Progenitor cell of endocrine pancreas (in vitro differentiated cells): ENCODE data around the gene TCF12. TPM values are rescaled to one million over a fixed set of nuclear protein-coding genes. Genes with fewer than 3 reads are reported as not detected.
"Not testable (repeated sequence)": the region's sequence is repeated elsewhere in the genome, so short reads cannot be mapped to it uniquely, and the experiment has no call there.

Experiments
- DNase-seq: peaks from one replicate; pipeline ENCODE4 v3.0.0; 2021; ENCODE audit warnings: low spot score; ENCODE audit not compliant: unreplicated experiment
- H3K27ac Mint-ChIP-seq: 2 replicates; pipeline ENCODE4 v1.8.0; 2021; ENCODE audit warnings: mild to moderate bottlenecking, moderate library complexity, mixed read lengths
- H3K27me3 Mint-ChIP-seq: 2 replicates; pipeline ENCODE4 v1.8.0; 2021; ENCODE audit warnings: mixed read lengths
- H3K36me3 Mint-ChIP-seq: 2 replicates; pipeline ENCODE4 v1.8.0; 2022; ENCODE audit warnings: mixed read lengths; ENCODE audit not compliant: insufficient read depth
- H3K4me1 Mint-ChIP-seq: 2 replicates; pipeline ENCODE4 v1.8.0; 2021; ENCODE audit warnings: low read depth, mixed read lengths
- H3K4me3 Mint-ChIP-seq: 2 replicates; pipeline ENCODE4 v1.8.0; 2021; ENCODE audit warnings: low read depth, mild to moderate bottlenecking, moderate library complexity, mixed read lengths
- H3K9me3 Mint-ChIP-seq: 2 replicates; pipeline ENCODE4 v1.8.0; 2021; ENCODE audit warnings: low read depth, mixed read lengths
- total RNA-seq: library from RNA; stranded (reverse); gene quantifications from 2 replicates; pipeline ENCODE4 v1.2.1, GENCODE V29; 2021
- TF ChIP-seq, protein P1 (sequence below): fragments of 200-600 bp; sonication (generic); IDR thresholded peaks from one replicate; pipeline ENCODE4 v1.5.0; 2021; ENCODE audit warnings: antibody characterized with exemption, mild to moderate bottlenecking; ENCODE audit not compliant: unreplicated experiment

Gene TCF12
- total RNA-seq, 1 donor from 2014 or later = 164 TPM

DNA sequence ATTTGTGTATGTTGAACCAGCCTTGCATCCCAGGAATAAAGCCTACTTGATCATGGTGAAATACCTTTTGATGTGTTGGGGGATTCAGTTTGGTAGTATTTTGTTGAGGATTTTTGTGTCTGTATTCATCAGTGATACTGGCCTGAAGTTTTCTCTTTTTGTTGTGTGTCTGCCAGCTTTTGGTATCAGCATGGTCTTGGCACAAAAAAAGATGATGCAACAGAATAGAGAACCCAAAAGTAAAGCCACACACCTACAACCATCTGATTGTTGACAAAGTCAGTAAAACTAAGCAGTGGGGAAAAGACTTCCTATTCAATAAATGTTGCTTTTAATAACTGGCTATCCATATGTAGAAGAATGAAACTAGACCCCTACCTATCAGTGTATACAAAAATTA lies 77.6 kb downstream of the TCF12 start:
- Mint-ChIP-seq H3K9me3 (peaks cover 14% of the 10 kb centered on the region), H3K27ac (no peak overlapping the region), H3K36me3 (peaks cover 22% of the 10 kb centered on the region), H3K4me1 (peaks cover 1% of the 10 kb centered on the region), H3K27me3 (no peaks in the 10 kb centered on the region), H3K4me3 (no peak overlapping the region)
- TF ChIP-seq, protein P1, sequence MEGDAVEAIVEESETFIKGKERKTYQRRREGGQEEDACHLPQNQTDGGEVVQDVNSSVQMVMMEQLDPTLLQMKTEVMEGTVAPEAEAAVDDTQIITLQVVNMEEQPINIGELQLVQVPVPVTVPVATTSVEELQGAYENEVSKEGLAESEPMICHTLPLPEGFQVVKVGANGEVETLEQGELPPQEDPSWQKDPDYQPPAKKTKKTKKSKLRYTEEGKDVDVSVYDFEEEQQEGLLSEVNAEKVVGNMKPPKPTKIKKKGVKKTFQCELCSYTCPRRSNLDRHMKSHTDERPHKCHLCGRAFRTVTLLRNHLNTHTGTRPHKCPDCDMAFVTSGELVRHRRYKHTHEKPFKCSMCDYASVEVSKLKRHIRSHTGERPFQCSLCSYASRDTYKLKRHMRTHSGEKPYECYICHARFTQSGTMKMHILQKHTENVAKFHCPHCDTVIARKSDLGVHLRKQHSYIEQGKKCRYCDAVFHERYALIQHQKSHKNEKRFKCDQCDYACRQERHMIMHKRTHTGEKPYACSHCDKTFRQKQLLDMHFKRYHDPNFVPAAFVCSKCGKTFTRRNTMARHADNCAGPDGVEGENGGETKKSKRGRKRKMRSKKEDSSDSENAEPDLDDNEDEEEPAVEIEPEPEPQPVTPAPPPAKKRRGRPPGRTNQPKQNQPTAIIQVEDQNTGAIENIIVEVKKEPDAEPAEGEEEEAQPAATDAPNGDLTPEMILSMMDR = no peak
- no peak for DNase-seq

DNA sequence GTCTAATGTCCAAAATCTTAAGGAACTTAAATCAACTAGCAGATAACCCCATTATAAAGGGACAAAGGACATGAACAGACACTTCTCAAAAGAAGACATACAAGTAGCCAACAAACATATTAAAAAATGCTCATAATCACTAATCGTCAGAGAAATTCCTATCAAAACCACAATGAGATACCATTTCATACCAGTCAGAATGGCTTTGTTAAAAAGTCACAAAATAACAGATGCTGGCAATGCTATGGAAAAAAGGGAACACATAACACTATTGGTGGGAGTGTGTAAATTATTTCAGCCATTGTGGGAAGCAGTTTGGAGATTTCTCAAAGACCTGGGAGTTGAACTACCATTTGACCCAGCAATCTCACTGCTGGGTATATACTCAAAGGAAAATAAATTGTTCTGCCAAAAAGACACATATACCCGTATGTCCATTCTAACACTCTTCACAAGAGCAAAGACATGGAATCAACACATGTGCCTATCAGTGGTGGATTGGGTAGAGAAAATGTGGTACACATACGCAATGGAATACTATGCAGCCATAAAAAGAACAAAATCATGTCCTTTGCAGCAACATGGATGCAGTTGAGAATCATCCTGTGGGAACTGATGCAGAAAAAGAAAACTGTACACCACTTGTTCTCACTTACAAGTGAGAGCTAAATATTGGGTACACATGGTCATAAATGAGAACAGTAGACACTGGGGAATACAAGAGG lies 78.5 kb downstream of the TCF12 start:
- TF ChIP-seq, protein P1 = no peak
- H3K27me3 Mint-ChIP-seq = no peaks in the 10 kb centered on the region
- H3K36me3 Mint-ChIP-seq = peaks cover 23% of the 10 kb centered on the region
- H3K9me3 Mint-ChIP-seq = peaks cover 14% of the 10 kb centered on the region
- H3K27ac Mint-ChIP-seq = no peak overlapping the region
- peaks cover 1% of the 10 kb centered on the region for H3K4me1 Mint-ChIP-seq
- no peak for DNase-seq
- H3K4me3 Mint-ChIP-seq = no peak overlapping the region

GRCh38 chr15:57003418-57003817 lies 85.0 kb downstream of the TCF12 start:
- H3K4me3 Mint-ChIP-seq = no peak overlapping the region
- peaks cover 5% of the 10 kb centered on the region for H3K4me1 Mint-ChIP-seq
- H3K27ac Mint-ChIP-seq = no peak overlapping the region
- H3K9me3 Mint-ChIP-seq = peaks cover 2% of the 10 kb centered on the region
- no peak for DNase-seq
- TF ChIP-seq, protein P1 = no peak
- H3K27me3 Mint-ChIP-seq = no peaks in the 10 kb centered on the region
- H3K36me3 Mint-ChIP-seq = peaks cover 8% of the 10 kb centered on the region

DNA sequence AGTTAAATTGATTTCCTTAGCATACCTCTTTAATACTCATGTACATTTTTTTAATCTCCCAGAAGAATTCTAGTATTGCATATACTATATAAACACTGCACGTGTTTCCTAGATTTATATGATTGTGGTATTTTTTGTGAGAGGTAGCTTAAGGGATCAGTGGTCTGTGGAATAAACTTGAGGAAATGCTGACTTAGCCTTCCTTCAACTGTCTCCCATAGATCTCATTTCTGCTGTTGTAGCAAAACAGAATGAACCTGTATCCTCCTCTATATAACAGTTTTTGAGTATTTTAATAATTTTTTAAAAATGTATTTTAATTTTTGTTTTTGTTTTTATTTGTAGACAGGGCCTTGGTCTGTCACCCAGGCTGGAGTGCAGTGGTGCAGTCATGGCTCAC lies 86.8 kb downstream of the TCF12 start:
- Mint-ChIP-seq H3K4me1 (peaks cover 5% of the 10 kb centered on the region), H3K9me3 (peaks cover 2% of the 10 kb centered on the region), H3K36me3 (peaks cover 8% of the 10 kb centered on the region), H3K27me3 (no peaks in the 10 kb centered on the region), H3K4me3 (no peak overlapping the region), H3K27ac (no peak overlapping the region)
- no peak for DNase-seq
- TF ChIP-seq, protein P1 = no peak

DNA sequence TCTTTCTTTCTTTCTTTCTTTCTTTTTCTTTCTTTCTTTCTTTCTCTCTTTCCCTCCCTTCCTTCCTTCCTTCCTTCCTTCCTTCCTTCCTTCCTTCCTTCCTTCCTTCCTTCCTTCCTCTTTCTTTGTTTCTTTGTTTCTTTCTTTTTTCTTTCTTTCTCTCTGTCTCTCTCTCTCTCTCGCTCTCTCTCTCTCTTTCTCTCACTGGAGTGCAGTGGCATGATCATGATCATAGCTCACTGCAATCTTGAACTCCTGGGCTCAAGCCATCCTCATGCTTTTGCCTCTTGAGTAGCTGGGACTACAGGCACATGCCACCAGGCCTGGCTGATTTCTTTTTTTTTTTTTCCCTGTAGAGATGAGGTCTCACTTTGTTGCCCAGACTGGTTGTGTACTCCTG lies 89.4 kb downstream of the TCF12 start:
- H3K36me3 Mint-ChIP-seq, H3K9me3 Mint-ChIP-seq, H3K27me3 Mint-ChIP-seq, H3K4me3 Mint-ChIP-seq, DNase-seq: not testable (repeated sequence)
- H3K27ac Mint-ChIP-seq = peak overlapping the region; percentile 38
- peaks cover 15% of the 10 kb centered on the region for H3K4me1 Mint-ChIP-seq

DNA sequence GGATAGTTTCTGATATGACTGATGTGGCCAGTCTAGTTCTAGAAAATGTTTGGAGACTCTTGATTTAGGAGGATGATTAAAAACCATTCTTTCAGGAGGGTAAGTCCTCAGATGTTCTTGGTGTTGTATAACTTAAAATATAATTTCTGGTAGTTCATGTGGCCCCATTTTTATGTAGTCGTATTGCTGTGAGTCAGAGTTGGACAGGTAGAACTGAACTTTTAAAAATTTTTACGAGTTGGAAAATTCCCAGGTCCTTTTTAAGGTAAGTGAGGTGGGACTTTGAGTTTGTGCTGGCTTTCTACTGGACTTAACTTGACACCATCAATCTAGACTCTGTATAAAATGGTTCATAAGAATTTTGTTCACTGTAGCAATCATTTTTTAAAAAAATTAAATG lies 92.3 kb downstream of the TCF12 start:
- H3K27me3 Mint-ChIP-seq = no peaks in the 10 kb centered on the region
- no peak overlapping the region for H3K4me3 Mint-ChIP-seq
- H3K4me1 Mint-ChIP-seq = peaks cover 20% of the 10 kb centered on the region
- no peak overlapping the region for H3K27ac Mint-ChIP-seq
- no peaks in the 10 kb centered on the region for H3K9me3 Mint-ChIP-seq
- no peak for DNase-seq
- TF ChIP-seq, protein P1 = no peak
- H3K36me3 Mint-ChIP-seq = peaks cover 2% of the 10 kb centered on the region
